ENCODE data around the gene ARMCX5. TPM values are rescaled to one million over a fixed set of nuclear protein-coding genes. Genes with fewer than 3 reads are reported as not detected.

ARMCX5 gene
- total RNA-seq, 4 donors from 2014 or later = 14.4 to 25.1 (median 19.5) TPM

- peak overlapping the region; percentile 38 for H3K4me3 ChIP-seq (ENCODE audit: low read depth, poor library complexity, severe bottlenecking)
- 2 to 31% methylated on average over 6 of the region's 6 CpGs for WGBS, 2 donors
- intact Hi-C loops (cut with DNase I; ENCODE audit: low total_unique reads) = no loop called here
- TF ChIP-seq CTCF (IDR thresholded peaks at IDR 0.05) (no peak), POLR2A (IDR thresholded peaks at IDR 0.05) (no peak)
- DNase-seq (ENCODE audit: low spot score in 2 of 2) = no peak
These were observed 750 bp downstream of the ARMCX5 start for GRCh38 chrX:102599951-102600579.

- WGBS, 2 donors = 60 to 65% methylated on average over 1 of the region's 1 CpG
- intact Hi-C loops (cut with DNase I; ENCODE audit: low total_unique reads) = no loop called here
- no peak for DNase-seq (ENCODE audit: low spot score in 2 of 2)
These were observed 5.0 kb downstream of the ARMCX5 start for GRCh38 chrX:102604327-102604726.

GRCh38 chrX:102606115-102606514 lies 6.8 kb downstream of the ARMCX5 start:
- no peak overlapping the region for H3K4me3 ChIP-seq (ENCODE audit: low read depth, poor library complexity, severe bottlenecking)
- DNase-seq (ENCODE audit: low spot score in 2 of 2) = no peak
- WGBS, 2 donors = 88 to 100% methylated on average over 1 of the region's 1 CpG
- TF ChIP-seq CTCF (IDR thresholded peaks at IDR 0.05) (no peak), POLR2A (IDR thresholded peaks at IDR 0.05) (no peak)
- intact Hi-C loops (cut with DNase I; ENCODE audit: low total_unique reads) = no loop called here

More at GRCh38 chrX:102604327-102604726, 5.0 kb downstream of the ARMCX5 start:
- TF ChIP-seq CTCF (IDR thresholded peaks at IDR 0.05) (no peak), POLR2A (IDR thresholded peaks at IDR 0.05) (no peak)
- H3K4me3 ChIP-seq (ENCODE audit: low read depth, poor library complexity, severe bottlenecking) = no peak overlapping the region

- WGBS, 2 donors = 65 to 90% methylated on average over 4 of the region's 4 CpGs
- no peak for DNase-seq (ENCODE audit: low spot score in 2 of 2)
- intact Hi-C loops (cut with DNase I; ENCODE audit: low total_unique reads) = no loop called here
These were observed 11.6 kb downstream of the ARMCX5 start for GRCh38 chrX:102610905-102611304.

GRCh38 chrX:102624105-102624504 lies 24.8 kb downstream of the ARMCX5 start:
- 81 to 88% methylated on average over 6 of the region's 6 CpGs for WGBS, 2 donors
- no peak for DNase-seq (ENCODE audit: low spot score in 2 of 2)
- H3K4me3 ChIP-seq (ENCODE audit: low read depth, poor library complexity, severe bottlenecking) = no peak overlapping the region
- intact Hi-C loops (cut with DNase I; ENCODE audit: low total_unique reads) = no loop called here
- no peak for TF ChIP-seq CTCF (IDR thresholded peaks at IDR 0.05)
- no peak for TF ChIP-seq POLR2A (IDR thresholded peaks at IDR 0.05)

More at GRCh38 chrX:102610905-102611304, 11.6 kb downstream of the ARMCX5 start:
- TF ChIP-seq POLR2A (IDR thresholded peaks at IDR 0.05) = no peak
- TF ChIP-seq CTCF (IDR thresholded peaks at IDR 0.05) = no peak
- H3K4me3 ChIP-seq (ENCODE audit: low read depth, poor library complexity, severe bottlenecking) = no peak overlapping the region

- WGBS, 2 donors = 48 to 88% methylated on average over 1 of the region's 1 CpG
- TF ChIP-seq POLR2A (IDR thresholded peaks at IDR 0.05) (no peak), CTCF (IDR thresholded peaks at IDR 0.05) (no peak)
- H3K4me3 ChIP-seq (ENCODE audit: low read depth, poor library complexity, severe bottlenecking) = no peak overlapping the region
- no peak for DNase-seq (ENCODE audit: low spot score in 2 of 2)
- intact Hi-C loops (cut with DNase I; ENCODE audit: low total_unique reads) = no loop called here
These were observed 28.3 kb downstream of the ARMCX5 start for GRCh38 chrX:102627640-102628039.
